Astrocyte of the cerebellum (primary cell): Measurements from ENCODE around the gene CLSTN1.

Source experiments
- DNase-seq: peaks from one replicate; pipeline ENCODE4 v3.0.0-alpha.2; 2011; ENCODE audit warnings: low read depth
- H3K4me3 ChIP-seq: 2 replicates; pipeline ENCODE4 v1.5.1; 2011; ENCODE audit warnings: mild to moderate bottlenecking, low read depth, low read length, moderate library complexity
- CTCF ChIP-seq: IDR thresholded peaks from 2 replicates; pipeline ENCODE4 v1.5.1; 2012; ENCODE audit warnings: low read length, low read depth, moderate library complexity, mild to moderate bottlenecking; ENCODE audit errors: missing control alignments
- in situ Hi-C: cut with HindIII; loops from 2 replicates; pipeline ENCODE4 v1.10.0; 2017; ENCODE audit warnings: low sequenced_read_pairs

The CLSTN1 gene

DNA sequence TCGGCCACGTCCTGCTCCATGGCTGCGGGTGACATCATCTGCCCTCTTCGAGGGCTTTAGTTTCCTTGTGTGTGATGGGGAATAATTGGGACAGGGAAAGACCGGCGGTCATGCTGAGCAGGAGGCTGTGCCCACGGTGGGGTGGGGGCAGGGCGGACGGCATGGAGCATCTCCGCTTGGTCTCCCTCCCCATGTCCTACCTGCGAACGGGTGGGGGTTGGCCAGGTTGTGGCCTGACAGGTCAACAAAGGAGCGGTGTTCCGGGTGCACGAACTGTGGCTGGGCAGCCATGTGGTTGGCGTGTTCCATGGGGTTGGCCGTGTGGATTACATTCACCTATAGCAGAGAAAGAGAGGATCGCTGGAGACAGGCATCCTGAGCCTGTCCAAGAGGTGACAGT, 92.2 kb downstream of the CLSTN1 start:
- H3K4me3 ChIP-seq: no peak overlapping the region
- no peak for TF ChIP-seq CTCF
- in situ Hi-C loops: no loop called here
- DNase-seq: no peak

DNA sequence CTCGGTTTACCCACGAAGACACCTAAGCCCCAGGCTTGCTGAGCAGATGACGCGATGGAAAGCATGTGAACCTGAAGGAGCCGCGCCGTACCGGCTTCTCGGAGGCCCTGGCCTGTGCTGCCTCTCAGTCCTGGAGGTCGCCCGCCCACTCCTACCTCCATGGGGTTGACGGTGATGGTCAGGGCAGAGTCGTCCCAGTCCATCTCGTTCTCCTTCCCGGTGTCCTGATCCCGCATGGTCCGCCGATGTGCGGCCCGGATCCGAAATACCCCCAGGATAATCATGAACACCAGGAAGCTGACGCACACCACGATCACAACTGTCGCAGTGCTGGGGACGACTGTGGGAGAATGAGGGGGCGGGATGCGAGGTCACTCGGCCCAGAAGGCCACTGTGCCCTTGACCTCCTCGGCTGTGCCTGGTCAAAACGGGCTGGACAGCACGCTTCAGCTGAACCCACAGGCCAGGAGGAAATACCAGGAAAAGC, 92.7 kb downstream of the CLSTN1 start:
- in situ Hi-C loops: no loop called here
- TF ChIP-seq CTCF: no peak
- no peak for DNase-seq
- H3K4me3 ChIP-seq: no peak overlapping the region

DNA sequence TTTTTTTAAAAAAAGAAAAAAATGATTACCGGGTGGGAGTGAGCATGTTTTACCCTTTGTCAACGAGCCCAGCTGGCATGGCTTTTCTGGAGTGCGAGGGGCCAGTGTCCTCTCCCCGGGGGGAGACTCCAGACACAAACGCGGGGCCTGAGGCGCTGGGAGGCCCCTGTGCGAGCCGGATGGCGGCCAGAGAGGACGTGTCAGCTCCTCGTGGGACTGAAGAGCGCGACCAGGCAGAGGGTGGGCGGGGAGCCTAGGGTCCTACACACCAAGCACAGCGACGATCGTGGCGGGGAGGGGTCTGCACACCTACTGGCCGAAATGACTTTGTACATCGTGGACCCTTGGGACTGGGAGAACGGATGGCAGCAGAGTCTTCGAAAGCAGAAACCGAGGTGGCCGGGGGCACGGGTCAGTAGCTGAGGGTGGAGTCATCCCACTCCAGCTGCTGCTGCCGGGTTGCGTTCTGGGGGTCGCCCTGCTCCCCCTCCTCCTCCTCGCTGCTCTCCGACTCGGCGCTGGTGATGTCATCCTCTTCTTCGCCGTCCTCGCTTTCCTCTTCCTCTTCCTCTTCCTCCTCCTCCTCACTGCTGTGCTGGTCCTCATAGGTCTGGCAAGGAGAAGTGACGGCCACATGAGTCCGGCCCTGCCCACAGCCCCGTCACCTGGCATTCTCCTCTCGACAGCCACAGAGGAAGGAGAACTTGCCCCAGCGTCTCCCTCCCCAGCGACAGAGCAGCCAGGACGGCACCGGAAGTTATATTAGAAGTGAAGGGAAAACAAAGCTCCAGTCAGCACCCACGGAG, 93.5 kb downstream of the CLSTN1 start:
- in situ Hi-C loops: no loop called here
- no peak for DNase-seq
- no peak overlapping the region for H3K4me3 ChIP-seq
- TF ChIP-seq CTCF: no peak

- TF ChIP-seq CTCF: no peak
- DNase-seq: no peak
- no peak overlapping the region for H3K4me3 ChIP-seq
- in situ Hi-C loops: no loop called here
Observed at GRCh38 chr1:9729523-9729922, 94.2 kb downstream of the CLSTN1 start.

DNA sequence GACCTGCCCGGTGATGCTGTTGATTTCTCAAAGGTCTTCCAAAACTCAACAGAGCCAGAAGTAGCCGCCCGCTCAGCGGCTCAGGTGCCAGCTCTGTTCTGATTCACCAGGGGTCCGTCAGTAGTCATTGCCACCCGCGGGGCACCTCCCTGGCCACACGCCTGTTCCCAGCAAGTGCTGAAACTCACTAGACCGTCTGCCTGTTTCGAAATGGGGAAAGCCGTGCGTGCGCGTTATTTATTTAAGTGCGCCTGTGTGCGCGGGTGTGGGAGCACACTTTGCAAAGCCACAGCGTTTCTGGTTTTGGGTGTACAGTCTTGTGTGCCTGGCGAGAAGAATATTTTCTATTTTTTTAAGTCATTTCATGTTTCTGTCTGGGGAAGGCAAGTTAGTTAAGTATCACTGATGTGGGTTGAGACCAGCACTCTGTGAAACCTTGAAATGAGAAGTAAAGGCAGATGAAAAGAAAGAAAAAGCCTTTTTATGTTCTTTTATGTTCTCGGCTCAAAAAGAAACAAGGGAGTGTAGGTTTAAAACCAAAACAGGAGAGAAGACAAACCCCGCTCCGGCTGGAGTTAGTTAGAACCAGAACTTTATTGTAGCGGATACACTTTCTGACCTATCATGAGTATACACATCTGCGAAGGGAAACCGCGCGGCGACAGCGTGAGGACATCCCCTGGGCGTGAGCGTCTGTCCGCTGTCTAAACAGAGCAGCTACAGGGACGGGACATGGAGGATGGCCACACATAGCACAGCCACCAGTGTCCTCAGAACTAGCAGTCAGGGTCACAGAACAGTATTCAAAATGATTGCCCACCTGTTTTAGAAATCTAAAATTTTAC, 95.1 kb downstream of the CLSTN1 start:
- no peak for TF ChIP-seq CTCF
- in situ Hi-C loops: no loop called here

GRCh38 chr1:9726905-9727595, 96.7 kb downstream of the CLSTN1 start:
- H3K4me3 ChIP-seq: no peak overlapping the region
- in situ Hi-C loops: no loop called here
- no peak for TF ChIP-seq CTCF
- no peak for DNase-seq

More for the DNA sequence above, 95.1 kb downstream of the CLSTN1 start:
- no peak overlapping the region for H3K4me3 ChIP-seq
- no peak for DNase-seq
